HG02852 (cell line): ENCODE measurements around the gene PRICKLE4.
"Not testable (repeated sequence)": the region's sequence is repeated elsewhere in the genome, so short reads cannot be mapped to it uniquely, and the experiment has no call there.

Source experiments
- ATAC-seq: cut with Tn5 transposase; IDR thresholded peaks from one replicate; pipeline ENCODE4 v1.9.1; 2021; ENCODE audit warnings: mild to moderate bottlenecking, moderate library complexity; ENCODE audit not compliant: unreplicated experiment

Gene PRICKLE4

DNA sequence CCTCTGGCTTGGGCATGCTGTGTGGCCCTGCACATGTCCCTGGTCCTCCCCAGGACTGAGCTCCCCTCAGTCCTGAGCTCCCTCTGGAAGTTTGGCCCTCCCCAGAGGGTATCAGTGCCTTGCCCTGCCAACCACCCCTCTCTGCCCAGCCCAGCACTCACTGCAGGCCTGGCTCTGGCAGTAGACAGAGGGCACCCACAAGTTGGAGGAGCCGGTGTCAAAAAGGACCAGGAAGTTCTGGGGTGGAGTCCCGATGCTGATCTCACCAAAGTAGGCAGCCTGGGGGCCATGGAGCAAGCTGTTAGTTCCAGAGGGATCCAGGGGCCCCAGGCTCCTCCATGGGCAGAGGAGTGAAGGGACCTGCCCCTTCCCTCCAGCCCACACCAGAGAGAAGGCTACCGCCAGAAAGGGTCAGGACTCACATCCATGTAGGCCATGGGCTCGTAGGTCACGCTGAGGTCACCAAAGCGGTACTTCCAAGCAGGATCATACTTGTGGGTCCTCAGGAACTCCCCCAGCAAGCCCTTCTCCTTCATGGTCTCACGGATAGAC, 36.3 kb upstream of the PRICKLE4 start:
- no peak for ATAC-seq

GRCh38 chr6:41746107-41746506, 34.5 kb upstream of the PRICKLE4 start:
- no peak for ATAC-seq

GRCh38 chr6:41747256-41748101, 33.1 kb upstream of the PRICKLE4 start, which contains the start of gene PGC:
Gene PGC, minus strand, starts transcription at chr6:41747397. Its CDS starts 63 bp downstream, at chr6:41747334.
- no peak for ATAC-seq

DNA sequence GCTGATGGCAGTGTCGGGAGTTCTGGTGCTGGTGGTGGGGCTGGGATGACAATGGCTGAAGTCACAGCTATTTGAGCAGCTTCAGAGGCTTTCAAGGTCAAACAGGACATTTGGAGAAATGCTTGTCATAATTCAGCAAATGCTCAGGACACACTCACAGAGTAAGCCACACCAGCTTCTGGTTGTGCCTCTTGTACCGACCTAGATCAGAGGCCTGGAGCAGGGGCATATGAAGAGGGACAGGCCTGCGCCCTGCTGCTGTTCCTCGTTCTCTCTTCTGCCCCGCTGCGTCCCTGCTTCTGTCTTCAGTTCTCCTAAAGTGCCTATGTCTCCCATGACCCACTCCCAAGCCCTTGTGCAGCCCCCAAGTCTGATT, 32.5 kb upstream of the PRICKLE4 start:
- ATAC-seq = no peak

DNA sequence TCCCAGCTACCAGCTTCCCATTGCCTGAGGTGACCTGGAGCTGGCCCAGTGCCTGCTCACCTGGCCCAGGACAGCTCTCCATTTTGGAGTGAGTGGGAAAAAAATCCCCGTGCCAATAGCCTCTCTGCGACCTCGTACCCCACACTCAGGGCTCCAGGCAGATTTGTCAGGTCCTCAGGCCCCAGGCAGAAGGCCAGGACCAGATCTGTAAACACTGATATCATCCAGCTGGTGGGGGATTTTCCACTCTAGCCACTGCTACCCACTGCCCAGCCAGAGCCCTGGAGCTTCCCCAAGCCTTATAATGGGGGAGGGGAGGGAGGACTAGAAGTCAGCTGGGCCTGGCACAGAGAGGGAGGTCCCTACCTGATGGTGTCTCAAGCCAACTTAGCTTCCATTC, 32.0 kb upstream of the PRICKLE4 start:
- ATAC-seq = no peak

- no peak for ATAC-seq
Observed at GRCh38 chr6:41750374-41750773, 30.2 kb upstream of the PRICKLE4 start.

DNA sequence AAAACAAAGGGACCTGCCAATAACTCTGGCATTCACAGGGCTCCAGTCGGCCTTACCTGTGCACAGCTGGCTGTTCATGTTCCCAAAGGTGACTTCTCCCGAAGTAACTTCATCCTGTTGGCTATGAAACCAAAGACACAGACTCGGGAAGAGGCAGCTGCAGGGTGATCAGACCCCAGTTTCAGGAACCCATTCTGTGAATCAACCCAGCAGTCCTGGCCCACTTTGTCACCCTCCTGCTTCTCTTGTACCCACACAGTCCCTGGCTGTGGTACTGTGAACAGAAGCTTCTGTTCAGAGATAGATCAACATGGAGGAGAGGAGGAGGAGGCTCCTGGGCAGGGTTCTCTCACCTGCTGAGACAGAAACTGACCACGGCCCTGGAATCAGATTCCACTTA, 24.7 kb upstream of the PRICKLE4 start:
- ATAC-seq = no peak

- no peak for ATAC-seq
Observed at GRCh38 chr6:41756354-41756753, 24.2 kb upstream of the PRICKLE4 start.

- no peak for ATAC-seq
Observed at GRCh38 chr6:41757271-41757670, 23.3 kb upstream of the PRICKLE4 start.

DNA sequence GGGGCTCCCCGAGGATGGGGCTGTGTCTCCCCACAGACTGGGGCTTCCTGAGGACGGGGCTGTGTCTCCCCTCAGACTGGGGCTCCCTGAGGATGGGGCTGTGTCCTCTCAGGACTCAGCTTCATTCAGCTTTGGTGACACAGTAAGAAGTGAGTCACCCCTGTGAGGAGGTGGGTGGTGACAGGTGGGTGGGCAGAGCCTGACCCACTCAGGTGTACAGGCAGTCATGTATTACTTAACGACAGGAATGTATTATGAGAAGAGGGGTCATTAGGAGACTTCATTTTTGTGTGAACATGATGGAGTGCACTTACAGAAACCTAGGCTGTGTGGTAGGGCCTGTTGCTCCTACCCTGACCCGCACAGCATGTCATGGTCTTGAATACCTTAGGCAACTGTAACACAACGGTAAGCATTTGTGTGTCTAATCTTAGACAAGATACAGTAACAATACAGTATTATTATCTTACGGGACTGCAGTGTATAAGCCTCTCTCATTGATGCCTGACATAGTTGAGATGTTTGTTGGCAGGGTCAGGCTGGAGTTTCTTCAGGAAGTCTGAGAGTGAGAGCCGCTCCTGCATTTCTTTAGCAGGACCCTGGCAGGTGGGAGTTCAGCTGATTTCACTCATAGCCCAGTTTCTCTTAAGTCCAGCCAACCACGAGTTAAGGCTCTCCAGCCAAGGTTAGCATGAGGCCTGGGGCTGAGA, 22.5 kb upstream of the PRICKLE4 start:
- ATAC-seq = no peak

- no peak for ATAC-seq
Observed at GRCh38 chr6:41758641-41759035, 21.9 kb upstream of the PRICKLE4 start.

GRCh38 chr6:41759106-41759904, 21.3 kb upstream of the PRICKLE4 start:
- no peak for ATAC-seq

DNA sequence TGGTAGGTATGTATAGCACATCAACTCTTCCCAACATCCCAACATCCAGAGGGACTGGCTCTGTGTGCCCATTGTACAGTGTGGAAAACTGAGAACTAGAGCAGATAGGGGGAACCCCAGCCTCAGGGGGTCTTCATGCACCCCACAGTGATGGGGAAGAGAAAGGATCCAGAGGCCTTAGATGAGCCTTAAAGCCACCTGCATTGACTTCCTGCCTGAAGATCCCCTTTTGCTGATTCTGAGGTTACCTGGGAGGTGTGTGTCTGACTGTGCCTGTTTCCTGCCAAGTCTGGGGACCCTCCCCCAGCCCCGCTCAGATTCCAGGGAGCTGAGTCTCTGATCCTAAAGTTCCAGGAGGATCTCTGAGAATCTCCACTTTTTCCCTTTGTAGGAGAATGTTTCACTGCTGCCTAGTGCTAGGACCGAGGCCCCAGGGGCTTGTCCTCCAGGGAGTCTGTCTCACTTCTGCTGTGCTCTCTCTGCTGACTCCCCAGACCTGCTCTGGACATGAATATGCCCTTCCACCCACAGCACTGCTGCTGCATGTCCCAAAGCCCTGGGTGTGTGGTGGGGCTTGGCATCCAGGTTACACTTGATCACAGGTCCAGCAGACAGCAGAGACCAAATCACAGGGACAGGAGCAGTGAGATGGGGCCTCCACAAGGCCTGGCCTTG, 20.5 kb upstream of the PRICKLE4 start:
- ATAC-seq = no peak

GRCh38 chr6:41763470-41763869, 17.1 kb upstream of the PRICKLE4 start:
- no peak for ATAC-seq

DNA sequence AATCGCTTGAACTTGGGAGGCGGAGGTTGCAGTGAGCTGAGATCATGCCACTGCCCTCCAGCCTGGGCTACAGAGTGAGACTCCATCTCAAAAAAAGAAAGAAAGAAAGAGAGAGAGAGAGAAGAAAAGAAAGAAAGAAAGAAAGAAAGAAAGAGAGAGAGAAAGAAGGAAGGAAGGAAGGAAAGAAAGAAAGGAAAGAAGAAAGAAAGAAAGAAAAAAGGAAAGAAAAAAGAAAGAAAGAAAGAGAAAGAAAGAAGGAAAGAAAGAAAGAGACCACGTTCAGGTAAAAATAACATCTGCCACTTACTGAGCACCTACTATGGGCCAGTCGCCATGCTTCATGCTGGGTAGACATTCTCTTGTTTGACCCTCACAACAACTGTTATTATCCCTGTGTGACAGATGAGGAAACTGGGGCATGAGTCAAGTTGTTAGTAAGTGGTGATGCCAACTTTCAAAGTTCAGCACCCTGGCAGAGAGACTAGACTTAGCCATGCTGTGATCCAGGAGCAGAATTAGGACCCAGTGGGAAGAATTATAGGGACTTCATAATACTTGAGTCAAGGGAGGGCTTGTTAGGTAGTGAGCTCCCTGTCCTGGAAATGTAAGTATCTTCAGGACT, 14.4 kb upstream of the PRICKLE4 start:
- ATAC-seq = not testable (repeated sequence)

GRCh38 chr6:41767112-41767833, 13.3 kb upstream of the PRICKLE4 start:
- no peak for ATAC-seq

- no peak for ATAC-seq
Observed at GRCh38 chr6:41768545-41769308, 11.9 kb upstream of the PRICKLE4 start.

DNA sequence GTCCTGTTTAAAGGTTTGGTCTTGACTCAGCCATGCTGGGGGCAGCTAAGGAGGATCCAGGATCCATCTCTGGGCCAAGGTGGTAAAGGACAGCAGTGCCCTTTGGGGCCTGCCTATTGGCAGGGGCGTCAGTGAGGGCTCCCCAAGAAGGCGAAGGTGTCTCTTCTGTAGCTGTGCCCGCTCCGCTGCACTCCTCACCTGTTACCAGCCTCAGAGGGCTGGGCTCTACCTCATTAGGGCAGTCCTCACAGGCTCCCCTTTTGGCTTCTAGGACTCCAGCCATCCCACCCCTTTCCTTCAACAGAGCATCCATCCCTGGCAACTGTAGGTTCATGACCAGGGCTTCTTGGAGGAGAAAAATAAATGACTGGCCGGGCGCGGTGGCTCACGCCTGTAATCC, 11.2 kb upstream of the PRICKLE4 start:
- ATAC-seq = no peak
